Immature natural killer cell (primary cell): ENCODE results near the gene KRTAP16-1. TPM values are rescaled to one million over a fixed set of nuclear protein-coding genes. Genes with fewer than 3 reads are reported as not detected.
"Not testable (repeated sequence)": the region's sequence is repeated elsewhere in the genome, so short reads cannot be mapped to it uniquely, and the experiment has no call there.

Experiments used
- DNase-seq, 3 donors: peaks; one replicate each; pipeline ENCODE4 v3.0.0; 2022; ENCODE audit warnings: mixed read lengths in 1 of 3
- H3K27ac Mint-ChIP-seq, 6 donors: one replicate each; pipeline ENCODE4 v1.8.0; 2020; ENCODE audit warnings: mixed read lengths in 6 of 6, mild to moderate bottlenecking in 5 of 6, inconsistent platforms in 4 of 6, moderate library complexity in 3 of 6
- H3K27me3 Mint-ChIP-seq, 3 donors: one replicate each; pipeline ENCODE4 v1.8.0; 2020 to 2021; ENCODE audit warnings: low read depth in 3 of 3, mild to moderate bottlenecking in 3 of 3, mixed read lengths in 3 of 3, moderate library complexity in 3 of 3, inconsistent platforms in 1 of 3
- H3K36me3 Mint-ChIP-seq, 3 donors: one replicate each; pipeline ENCODE4 v1.8.0; 2020; ENCODE audit warnings: mixed read lengths in 3 of 3, inconsistent platforms in 2 of 3, mild to moderate bottlenecking in 2 of 3
- H3K4me1 Mint-ChIP-seq, 2 donors: one replicate each; pipeline ENCODE4 v1.8.0; 2020; ENCODE audit warnings: inconsistent platforms in 2 of 2, mild to moderate bottlenecking in 2 of 2, mixed read lengths in 2 of 2, moderate library complexity in 1 of 2
- H3K4me3 Mint-ChIP-seq, 5 donors: one replicate each; pipeline ENCODE4 v1.8.0; 2020; ENCODE audit warnings: mild to moderate bottlenecking in 5 of 5, mixed read lengths in 5 of 5, inconsistent platforms in 3 of 5, moderate library complexity in 3 of 5
- H3K9me3 Mint-ChIP-seq, 6 donors: one replicate each; pipeline ENCODE4 v1.8.0; 2020; ENCODE audit warnings: mild to moderate bottlenecking in 6 of 6, mixed read lengths in 6 of 6, inconsistent platforms in 4 of 6, moderate library complexity in 3 of 6
- polyA plus RNA-seq, 3 donors: library from polyadenylated mRNA; unstranded; fragments of 300-500 nt; fragmentation: Illumina TruSeq; gene quantifications; one replicate each; pipeline ENCODE4 v1.2.3, GENCODE V29; 2021

Gene KRTAP16-1
- polyA plus RNA-seq, 3 donors from 2014 or later = 0.17 to 0.30 TPM; not detected in 1

GRCh38 chr17:41302981-41303380 lies 6.1 kb downstream of the KRTAP16-1 start:
- H3K27ac Mint-ChIP-seq = no peak overlapping the region
- no peak overlapping the region for H3K4me3 Mint-ChIP-seq
- H3K9me3 Mint-ChIP-seq = peaks cover 0 to 3% (median 0%) of the 10 kb centered on the region in 6 donors
- DNase-seq = no peak
- H3K36me3 Mint-ChIP-seq = no peaks in the 10 kb centered on the region
- peaks cover 16 to 17% of the 10 kb centered on the region in 2 donors for H3K4me1 Mint-ChIP-seq
- H3K27me3 Mint-ChIP-seq = peaks cover 4 to 6% (median 5%) of the 10 kb centered on the region in 3 donors

GRCh38 chr17:41301916-41302901 lies 6.9 kb downstream of the KRTAP16-1 start, which contains the start of gene KRTAP29-1:
TSS of gene KRTAP29-1 (minus strand) at chr17:41302851. CDS start at chr17:41302851, 0 bp downstream.
- Mint-ChIP-seq H3K9me3 (peaks cover 0 to 3% (median 0%) of the 10 kb centered on the region in 6 donors), H3K36me3 (no peaks in the 10 kb centered on the region), H3K4me3 (no peak within 1 kb of the TSS), H3K27me3 (peaks cover 4 to 7% (median 4%) of the 10 kb centered on the region in 3 donors), H3K4me1 (peaks cover 8 to 9% of the 10 kb centered on the region in 2 donors), H3K27ac (peak within 1 kb of the TSS in 2 of 6 donors; percentile 25 to 55)
- DNase-seq = no peak

- Mint-ChIP-seq H3K36me3 (no peaks in the 10 kb centered on the region), H3K4me1 (no peaks in the 10 kb centered on the region), H3K27ac (no peak overlapping the region), H3K4me3 (no peak overlapping the region), H3K27me3 (peaks cover 0 to 5% (median 4%) of the 10 kb centered on the region in 3 donors), H3K9me3 (peaks cover 0 to 3% (median 0%) of the 10 kb centered on the region in 6 donors)
- DNase-seq = no peak
Measured at GRCh38 chr17:41301204-41301790, 7.8 kb downstream of the KRTAP16-1 start.

- H3K9me3 Mint-ChIP-seq = peaks cover 0 to 3% (median 0%) of the 10 kb centered on the region in 6 donors
- no peak overlapping the region for H3K27ac Mint-ChIP-seq
- DNase-seq = no peak
Measured at GRCh38 chr17:41298458-41299135, 10.5 kb downstream of the KRTAP16-1 start.

GRCh38 chr17:41296846-41297245 lies 12.3 kb downstream of the KRTAP16-1 start:
- DNase-seq = no peak
- Mint-ChIP-seq H3K4me1 (no peaks in the 10 kb centered on the region), H3K27ac (no peak overlapping the region)

More at GRCh38 chr17:41298458-41299135, 10.5 kb downstream of the KRTAP16-1 start:
- Mint-ChIP-seq H3K36me3 (no peaks in the 10 kb centered on the region), H3K27me3 (peaks cover 2 to 5% (median 4%) of the 10 kb centered on the region in 3 donors), H3K4me3 (no peak overlapping the region), H3K4me1 (no peaks in the 10 kb centered on the region)

GRCh38 chr17:41294016-41294415 lies 15.1 kb downstream of the KRTAP16-1 start:
- H3K27me3 Mint-ChIP-seq = peaks cover 1 to 6% (median 2%) of the 10 kb centered on the region in 3 donors
- no peak overlapping the region for H3K4me3 Mint-ChIP-seq
- no peaks in the 10 kb centered on the region for H3K9me3 Mint-ChIP-seq
- no peaks in the 10 kb centered on the region for H3K4me1 Mint-ChIP-seq
- no peak overlapping the region for H3K27ac Mint-ChIP-seq
- no peaks in the 10 kb centered on the region for H3K36me3 Mint-ChIP-seq
- DNase-seq = no peak

More at GRCh38 chr17:41296846-41297245, 12.3 kb downstream of the KRTAP16-1 start:
- H3K36me3 Mint-ChIP-seq = no peaks in the 10 kb centered on the region
- no peak overlapping the region for H3K4me3 Mint-ChIP-seq
- peaks cover 1 to 4% (median 2%) of the 10 kb centered on the region in 3 donors for H3K27me3 Mint-ChIP-seq
- H3K9me3 Mint-ChIP-seq = peaks cover 0 to 3% (median 0%) of the 10 kb centered on the region in 6 donors

GRCh38 chr17:41287050-41287449 lies 22.1 kb downstream of the KRTAP16-1 start:
- Mint-ChIP-seq H3K4me3 (no peak overlapping the region), H3K27ac (no peak overlapping the region), H3K27me3 (peaks cover 0 to 5% (median 2%) of the 10 kb centered on the region in 3 donors), H3K9me3 (no peaks in the 10 kb centered on the region), H3K36me3 (no peaks in the 10 kb centered on the region), H3K4me1 (no peaks in the 10 kb centered on the region)
- no peak for DNase-seq

- Mint-ChIP-seq H3K4me1 (no peaks in the 10 kb centered on the region), H3K27me3 (peaks cover 2 to 7% (median 2%) of the 10 kb centered on the region in 3 donors), H3K4me3 (no peak overlapping the region), H3K27ac (no peak overlapping the region), H3K9me3 (no peaks in the 10 kb centered on the region), H3K36me3 (no peaks in the 10 kb centered on the region)
- DNase-seq = no peak
Measured at GRCh38 chr17:41284546-41284945, 24.6 kb downstream of the KRTAP16-1 start.

GRCh38 chr17:41284043-41284442 lies 25.1 kb downstream of the KRTAP16-1 start:
- no peak for DNase-seq
- Mint-ChIP-seq H3K4me3 (no peak overlapping the region), H3K27ac (no peak overlapping the region)

GRCh38 chr17:41278176-41278955 lies 30.7 kb downstream of the KRTAP16-1 start:
- Mint-ChIP-seq H3K27me3 (peaks cover 2 to 20% (median 5%) of the 10 kb centered on the region in 3 donors), H3K36me3 (no peaks in the 10 kb centered on the region), H3K9me3 (peaks cover 0 to 2% (median 0%) of the 10 kb centered on the region in 6 donors)

More at GRCh38 chr17:41284043-41284442, 25.1 kb downstream of the KRTAP16-1 start:
- H3K4me1 Mint-ChIP-seq = no peaks in the 10 kb centered on the region
- H3K27me3 Mint-ChIP-seq = peaks cover 2 to 7% (median 2%) of the 10 kb centered on the region in 3 donors
- no peaks in the 10 kb centered on the region for H3K9me3 Mint-ChIP-seq
- H3K36me3 Mint-ChIP-seq = no peaks in the 10 kb centered on the region

GRCh38 chr17:41275648-41276190 lies 33.4 kb downstream of the KRTAP16-1 start, which contains the start of gene KRTAP9-7:
TSS of gene KRTAP9-7 (plus strand) at chr17:41275698. CDS start at chr17:41275698, 0 bp downstream.
- H3K4me1 Mint-ChIP-seq, H3K9me3 Mint-ChIP-seq, DNase-seq, H3K27ac Mint-ChIP-seq, H3K36me3 Mint-ChIP-seq, H3K4me3 Mint-ChIP-seq: not testable (repeated sequence)
- peaks cover 2 to 20% (median 13%) of the 10 kb centered on the region in 3 donors for H3K27me3 Mint-ChIP-seq

More at GRCh38 chr17:41278176-41278955, 30.7 kb downstream of the KRTAP16-1 start:
- H3K4me3 Mint-ChIP-seq = no peak overlapping the region
- no peak for DNase-seq
- no peaks in the 10 kb centered on the region for H3K4me1 Mint-ChIP-seq
- H3K27ac Mint-ChIP-seq = no peak overlapping the region

- DNase-seq = no peak
- Mint-ChIP-seq H3K4me1 (no peaks in the 10 kb centered on the region), H3K27ac (peak overlapping the region in 1 of 6 donors; percentile 46), H3K36me3 (no peaks in the 10 kb centered on the region), H3K9me3 (peaks cover 0 to 2% (median 0%) of the 10 kb centered on the region in 6 donors), H3K27me3 (peaks cover 0 to 16% (median 15%) of the 10 kb centered on the region in 3 donors), H3K4me3 (no peak overlapping the region)
Measured at GRCh38 chr17:41271858-41272257, 37.3 kb downstream of the KRTAP16-1 start.
